Endodermal cell (in vitro differentiated cells): Measurements from ENCODE around the gene MLST8. TPM values are rescaled to one million over a fixed set of nuclear protein-coding genes. Genes with fewer than 3 reads are reported as not detected.

ENCODE experiments used
- DNase-seq: peaks from one replicate; pipeline ENCODE4 v3.0.0-alpha.2; 2017
- H3K27ac ChIP-seq: 2 replicates; pipeline ENCODE4 v1.5.1; 2013; ENCODE audit warnings: mild to moderate bottlenecking, low read depth, low read length, moderate library complexity
- H3K27me3 ChIP-seq: 2 replicates; pipeline ENCODE4 v1.6.1; 2013; ENCODE audit warnings: mild to moderate bottlenecking, low read length, moderate library complexity; ENCODE audit not compliant: insufficient read depth, control insufficient read depth, poor library complexity, severe bottlenecking
- H3K36me3 ChIP-seq: 2 replicates; pipeline ENCODE4 v1.7.0; 2013; ENCODE audit warnings: mild to moderate bottlenecking, low read length, moderate library complexity; ENCODE audit not compliant: control insufficient read depth, insufficient read depth
- H3K4me1 ChIP-seq: one replicate; pipeline ENCODE4 v1.7.0; 2013; ENCODE audit warnings: low read length; ENCODE audit not compliant: control insufficient read depth, insufficient read depth
- H3K4me3 ChIP-seq: 2 replicates; pipeline ENCODE4 v1.5.1; 2013; ENCODE audit warnings: mild to moderate bottlenecking, low read length, moderate library complexity
- H3K9ac ChIP-seq: 2 replicates; pipeline ENCODE4 v1.6.1; 2013; ENCODE audit warnings: mild to moderate bottlenecking, low read length, moderate library complexity; ENCODE audit not compliant: poor library complexity, severe bottlenecking; ENCODE audit errors: extremely low read depth
- H3K9me3 ChIP-seq: 2 replicates; pipeline ENCODE4 v1.6.1; 2013; ENCODE audit warnings: mild to moderate bottlenecking, low read length, moderate library complexity; ENCODE audit not compliant: control insufficient read depth
- H3K27ac Mint-ChIP-seq: 2 replicates; pipeline ENCODE4 v1.8.0; 2020; ENCODE audit warnings: mixed read lengths
- H3K27me3 Mint-ChIP-seq: 2 replicates; pipeline ENCODE4 v1.8.0; 2021; ENCODE audit warnings: mild to moderate bottlenecking, mixed read lengths; ENCODE audit not compliant: insufficient read depth
- H3K36me3 Mint-ChIP-seq: 2 replicates; pipeline ENCODE4 v1.8.0; 2020; ENCODE audit warnings: low read depth, mixed read lengths
- H3K4me1 Mint-ChIP-seq: 2 replicates; pipeline ENCODE4 v1.8.0; 2020; ENCODE audit warnings: mixed read lengths
- H3K4me3 Mint-ChIP-seq: 2 replicates; pipeline ENCODE4 v1.8.0; 2020; ENCODE audit warnings: mild to moderate bottlenecking, moderate library complexity, mixed read lengths
- H3K9me3 Mint-ChIP-seq: 2 replicates; pipeline ENCODE4 v1.8.0; 2020; ENCODE audit warnings: mild to moderate bottlenecking, mixed read lengths
- CTCF ChIP-seq: fragments of 200-600 bp; sonication (generic); conservative IDR thresholded peaks from 2 replicates; pipeline ENCODE4 v1.5.0; 2021; ENCODE audit warnings: antibody characterized with exemption, mild to moderate bottlenecking
- WGBS, 2 experiments: methylation state at CpG; one replicate each; pipeline versions ENCODE4 v1.1.5 to v1.1.7; 2013; ENCODE audit warnings: missing lambda C conversion rate in 2 of 2, mixed read lengths in 1 of 2; ENCODE audit not compliant: insufficient coverage in 1 of 2, insufficient read length in 1 of 2; 5-methylcytosine and 5-hydroxymethylcytosine counted together
- total RNA-seq, 2 donors: library from RNA; stranded (reverse); fragmentation: NEBNext Ultra II Directional in 1 of 2; extraction: Animal tissue kit (Norgen Biotek cat#: 25700) in 1 of 2; gene quantifications; 2 replicates in 1 of 2; 3 replicates in 1 of 2; pipeline ENCODE4 v1.2.1, GENCODE V29; 2021

Gene MLST8
- total RNA-seq, 2 donors from 2014 or later, result 60.3 to 70.8 TPM

DNA sequence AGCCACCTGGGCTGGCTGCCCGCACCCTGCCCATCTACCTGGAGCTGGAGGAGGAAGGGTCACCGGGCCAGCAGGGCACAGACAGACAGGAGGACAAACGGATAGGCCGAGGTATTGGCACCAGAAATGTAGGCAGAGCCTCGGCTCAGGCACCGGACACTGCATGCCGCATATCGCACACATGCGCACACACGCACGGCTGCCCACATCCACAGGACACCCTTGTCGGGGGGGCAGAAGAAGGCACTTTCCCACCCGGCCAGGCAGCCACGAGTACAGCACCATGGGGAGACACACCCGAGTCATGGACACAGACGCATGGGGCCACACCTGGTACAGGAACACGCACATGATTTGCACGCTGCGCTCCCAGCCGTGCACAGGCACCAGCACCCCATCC lies 23.3 kb upstream of the MLST8 start:
- no peak overlapping the region for H3K27ac Mint-ChIP-seq
- no peak for DNase-seq
- no peaks in the 10 kb centered on the region for H3K4me1 Mint-ChIP-seq
- H3K27me3 ChIP-seq, result no peaks in the 10 kb centered on the region
- H3K36me3 Mint-ChIP-seq, result peaks cover 6% of the 10 kb centered on the region
- H3K36me3 ChIP-seq, result no peaks in the 10 kb centered on the region
- H3K4me3 Mint-ChIP-seq, result no peak overlapping the region
- H3K27me3 Mint-ChIP-seq, result no peaks in the 10 kb centered on the region
- H3K4me3 ChIP-seq, result no peak overlapping the region
- no peaks in the 10 kb centered on the region for H3K4me1 ChIP-seq
- no peak overlapping the region for H3K27ac ChIP-seq
- no peaks in the 10 kb centered on the region for H3K9me3 Mint-ChIP-seq
- H3K9me3 ChIP-seq, result no peaks in the 10 kb centered on the region
- no peak overlapping the region for H3K9ac ChIP-seq
- TF ChIP-seq CTCF, result no peak
- WGBS, 2 experiments, result 96 to 98% methylated on average over 14 to 20 of the region's 20 CpGs

GRCh38 chr16:2183671-2184070 lies 21.6 kb upstream of the MLST8 start:
- no peaks in the 10 kb centered on the region for H3K27me3 Mint-ChIP-seq
- 95 to 98% methylated on average over 28 to 30 of the region's 30 CpGs for WGBS, 2 experiments
- no peak overlapping the region for H3K27ac Mint-ChIP-seq

DNA sequence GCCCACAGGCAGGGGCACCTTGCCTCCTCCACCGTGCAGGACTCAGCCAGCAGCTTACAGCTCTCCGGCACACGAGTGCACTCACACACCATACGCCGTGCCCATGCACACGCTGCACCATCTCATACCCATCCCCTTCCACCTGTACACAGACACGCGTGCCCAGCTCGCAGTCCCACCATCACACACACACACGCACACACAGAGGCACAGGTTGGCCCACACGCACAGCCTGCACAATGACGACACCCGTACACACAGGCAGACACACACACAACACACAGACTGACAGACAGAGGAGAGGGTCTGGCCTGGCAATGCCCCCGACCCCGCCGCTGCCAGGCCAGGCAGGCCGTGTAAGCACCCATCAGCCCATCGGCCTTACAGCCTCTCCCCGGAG lies 20.9 kb upstream of the MLST8 start:
- Mint-ChIP-seq H3K36me3 (no peaks in the 10 kb centered on the region), H3K27me3 (no peaks in the 10 kb centered on the region), H3K27ac (no peak overlapping the region), H3K4me3 (no peak overlapping the region), H3K4me1 (no peaks in the 10 kb centered on the region), H3K9me3 (no peaks in the 10 kb centered on the region)
- Histone ChIP-seq H3K27ac (no peak overlapping the region), H3K4me3 (no peak overlapping the region), H3K9ac (no peak overlapping the region), H3K27me3 (no peaks in the 10 kb centered on the region), H3K9me3 (no peaks in the 10 kb centered on the region), H3K4me1 (no peaks in the 10 kb centered on the region), H3K36me3 (no peaks in the 10 kb centered on the region)
- WGBS, 2 experiments, result 94 to 98% methylated on average over 5 to 19 of the region's 19 CpGs
- DNase-seq, result no peak
- TF ChIP-seq CTCF, result no peak

More at GRCh38 chr16:2183671-2184070, 21.6 kb upstream of the MLST8 start:
- Mint-ChIP-seq H3K4me1 (no peaks in the 10 kb centered on the region), H3K9me3 (no peaks in the 10 kb centered on the region), H3K36me3 (no peaks in the 10 kb centered on the region), H3K4me3 (no peak overlapping the region)
- TF ChIP-seq CTCF, result no peak
- no peak overlapping the region for H3K4me3 ChIP-seq
- DNase-seq, result no peak
- no peaks in the 10 kb centered on the region for H3K27me3 ChIP-seq
- H3K27ac ChIP-seq, result no peak overlapping the region
- no peaks in the 10 kb centered on the region for H3K9me3 ChIP-seq
- no peaks in the 10 kb centered on the region for H3K36me3 ChIP-seq
- H3K4me1 ChIP-seq, result no peaks in the 10 kb centered on the region
- H3K9ac ChIP-seq, result no peak overlapping the region
